ENCODE results near the gene MS4A5.

MS4A5 gene

GRCh38 chr11:60485987-60486386, 56.6 kb downstream of the MS4A5 start:
- no peak for DNase-seq

DNA sequence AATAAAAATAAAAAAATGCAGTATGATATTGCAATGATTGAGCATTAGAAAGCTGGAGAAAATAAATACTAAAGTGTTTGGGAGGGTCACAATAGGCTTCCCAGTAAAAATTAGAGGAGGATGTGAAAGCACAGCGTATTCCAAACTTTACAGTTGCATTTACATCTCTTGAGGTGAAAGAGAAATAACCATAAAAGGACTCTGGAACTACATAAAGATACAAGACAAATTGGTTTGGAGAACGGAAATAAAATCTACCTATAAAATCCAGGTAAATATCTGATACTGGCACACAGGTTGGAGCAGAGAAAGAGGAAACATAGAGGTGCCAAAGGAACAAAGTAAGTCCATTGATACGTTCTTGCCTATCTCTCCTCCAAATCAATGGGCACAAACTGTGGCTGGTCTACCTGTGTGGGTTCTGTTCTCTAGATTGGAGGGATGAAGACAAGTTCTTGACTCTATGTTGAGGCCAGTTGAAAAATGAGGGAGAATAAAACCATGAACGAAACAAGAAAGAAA, 63.2 kb downstream of the MS4A5 start, which contains the start of gene MS4A12:
Gene MS4A12, plus strand, starts transcription at position 291 of the 522 bp plus-strand sequence. CDS start 4,541 bp downstream, outside the sequence.
- no peak for DNase-seq

DNA sequence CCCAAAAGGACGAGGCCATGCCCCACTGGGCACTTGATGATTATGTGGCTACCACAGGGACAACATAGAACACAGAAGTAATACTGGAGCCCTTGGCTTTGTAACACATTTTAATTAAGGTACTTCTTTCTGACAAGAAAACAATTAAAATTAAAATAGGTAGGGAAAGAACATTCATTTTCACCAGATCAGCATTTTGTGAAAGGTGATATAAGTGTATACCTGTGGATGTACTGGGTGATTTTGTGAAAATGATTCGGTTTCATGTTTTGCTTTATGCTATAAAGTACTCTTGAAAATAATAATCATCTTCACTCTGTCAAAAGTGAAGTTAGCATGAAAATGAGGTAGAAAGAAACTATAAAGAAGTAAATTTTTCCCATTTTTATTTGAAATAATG, 64.1 kb downstream of the MS4A5 start:
- no peak for DNase-seq
